ENCODE measurements around the gene CREBRF.

DNA sequence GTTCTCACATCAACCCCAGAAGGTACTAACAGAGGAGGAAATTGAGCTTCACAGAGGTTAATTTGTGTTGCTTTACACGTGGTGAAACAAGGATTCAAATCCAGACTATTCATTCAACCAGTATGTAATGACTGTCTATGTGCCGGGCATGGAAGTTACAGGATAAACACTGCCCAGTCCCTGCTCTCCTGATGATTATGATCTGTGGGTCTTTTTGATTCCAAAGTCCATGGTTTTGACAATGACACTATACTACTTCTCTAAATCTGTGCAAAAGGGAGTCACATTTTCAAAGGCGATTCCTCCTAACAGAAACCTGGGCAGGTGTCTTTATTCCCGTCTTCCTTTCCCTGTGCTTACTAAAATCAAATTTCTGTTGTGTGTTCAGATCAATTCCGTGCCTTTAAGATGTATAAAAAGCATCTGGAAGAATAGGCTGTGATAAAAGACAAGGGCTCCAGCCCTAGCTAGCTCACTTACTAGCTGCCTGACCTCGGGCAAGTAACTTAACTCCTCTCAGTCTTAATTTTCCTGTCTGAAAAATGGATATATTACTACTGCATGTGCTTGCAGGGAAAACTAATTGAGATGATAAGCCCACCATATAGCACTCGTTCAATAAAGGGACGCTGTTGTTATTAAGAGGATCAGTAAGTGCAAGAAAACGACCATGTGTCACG, 970 bp upstream of the CREBRF start:
- no peak for TF ChIP-seq EP300 (IDR thresholded peaks at IDR 0.05)
- TF ChIP-seq, protein P1, sequence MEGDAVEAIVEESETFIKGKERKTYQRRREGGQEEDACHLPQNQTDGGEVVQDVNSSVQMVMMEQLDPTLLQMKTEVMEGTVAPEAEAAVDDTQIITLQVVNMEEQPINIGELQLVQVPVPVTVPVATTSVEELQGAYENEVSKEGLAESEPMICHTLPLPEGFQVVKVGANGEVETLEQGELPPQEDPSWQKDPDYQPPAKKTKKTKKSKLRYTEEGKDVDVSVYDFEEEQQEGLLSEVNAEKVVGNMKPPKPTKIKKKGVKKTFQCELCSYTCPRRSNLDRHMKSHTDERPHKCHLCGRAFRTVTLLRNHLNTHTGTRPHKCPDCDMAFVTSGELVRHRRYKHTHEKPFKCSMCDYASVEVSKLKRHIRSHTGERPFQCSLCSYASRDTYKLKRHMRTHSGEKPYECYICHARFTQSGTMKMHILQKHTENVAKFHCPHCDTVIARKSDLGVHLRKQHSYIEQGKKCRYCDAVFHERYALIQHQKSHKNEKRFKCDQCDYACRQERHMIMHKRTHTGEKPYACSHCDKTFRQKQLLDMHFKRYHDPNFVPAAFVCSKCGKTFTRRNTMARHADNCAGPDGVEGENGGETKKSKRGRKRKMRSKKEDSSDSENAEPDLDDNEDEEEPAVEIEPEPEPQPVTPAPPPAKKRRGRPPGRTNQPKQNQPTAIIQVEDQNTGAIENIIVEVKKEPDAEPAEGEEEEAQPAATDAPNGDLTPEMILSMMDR (IDR thresholded peaks at IDR 0.05), result no peak
- TF ChIP-seq POLR2AphosphoS5 (IDR thresholded peaks at IDR 0.05), result no peak
- TF ChIP-seq POLR2A (IDR thresholded peaks at IDR 0.05), result no peak

All from sigmoid colon (tissue), 4 donors.